ENCODE results near the gene TNFRSF13B. TPM values are rescaled to one million over a fixed set of nuclear protein-coding genes. Genes with fewer than 3 reads are reported as not detected.

Gene TNFRSF13B
- total RNA-seq, 1 experiment from 2014 or later: not detected

DNA sequence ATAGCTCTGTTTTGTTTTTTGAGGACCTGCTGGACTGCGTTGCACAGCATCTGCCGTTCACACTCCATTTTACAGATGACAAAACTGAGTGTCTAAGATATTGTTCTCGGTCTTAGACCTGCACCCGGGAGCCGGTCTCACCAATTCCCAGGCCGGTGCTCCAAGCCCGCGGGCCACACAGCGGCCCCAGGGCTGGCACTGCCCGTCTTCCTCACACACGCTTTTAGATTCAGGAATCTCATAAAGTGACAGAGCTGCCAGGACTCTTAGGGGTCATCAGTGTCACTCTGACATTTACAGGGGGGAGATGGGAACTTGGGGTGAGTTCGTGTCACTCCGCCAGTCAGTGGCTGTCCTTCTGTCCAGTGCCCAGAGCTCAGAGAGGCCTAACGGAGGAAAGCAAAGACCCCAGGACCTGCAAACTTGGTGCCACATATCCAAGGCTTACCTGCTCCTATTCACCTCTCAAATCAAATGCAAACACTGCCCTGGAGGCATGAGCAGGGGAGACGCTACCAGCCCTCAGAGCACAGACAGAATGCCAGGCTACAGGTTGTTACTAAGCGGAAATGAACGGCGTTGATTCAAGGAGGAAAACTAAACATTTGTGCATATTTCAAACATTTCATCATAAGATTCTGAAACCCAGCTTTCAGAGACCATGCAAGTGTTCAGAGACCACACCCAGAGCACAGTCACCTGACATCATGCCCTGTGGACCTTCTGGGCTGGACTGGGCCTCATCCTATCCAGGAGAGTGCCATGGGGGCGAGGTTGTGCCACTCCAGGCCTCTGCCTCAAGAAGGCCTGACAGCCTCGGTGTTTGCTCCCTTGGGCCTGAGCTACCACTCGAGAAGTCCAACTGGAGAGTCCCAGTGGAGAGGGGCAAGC lies 29.5 kb downstream of the TNFRSF13B start:
- no peaks in the 10 kb centered on the region for H3F3A ChIP-seq (ENCODE audit: low read length, unreplicated experiment)
- no peaks in the 10 kb centered on the region for H3K9me2 ChIP-seq (replicated peaks; ENCODE audit: low read length)
- ChIA-PET POLR2A (ENCODE audit: unreplicated experiment) (no interaction called here), CTCF (no interaction called here)
- H3K27me3 ChIP-seq (ENCODE audit: low read length): no peaks in the 10 kb centered on the region
- intact Hi-C loops (cut with micrococcal nuclease): no loop called here
- H3K4me2 ChIP-seq (ENCODE audit: low read length): peak overlapping the region; percentile 19
- no peaks in the 10 kb centered on the region for H3K36me3 ChIP-seq (ENCODE audit: low read depth, low read length)
- no peaks in the 10 kb centered on the region for H3K79me2 ChIP-seq (ENCODE audit: low read length)
- H2AFZ ChIP-seq (ENCODE audit: low read length): peak overlapping the region; percentile 29; the same call in 1 of the 2 replicates
- H3K4me3 ChIP-seq (ENCODE audit: low read length): no peak overlapping the region
- ATAC-seq: peak; percentile 91
- no peaks in the 10 kb centered on the region for H3K9me3 ChIP-seq (ENCODE audit: low read length)
- H3K4me1 ChIP-seq (ENCODE audit: insufficient read depth, low read length): peaks cover 32% of the 10 kb centered on the region
- H4K20me1 ChIP-seq (ENCODE audit: low read length): no peaks in the 10 kb centered on the region
- DNase-seq: peak; percentile 96
- TSS peak; percentile 64 for BruUV-seq (replicated peaks)
- H3K9ac ChIP-seq (ENCODE audit: low read length): peak overlapping the region; percentile 4; the same call in 1 of the 2 replicates
- TF ChIP-seq, protein P1, sequence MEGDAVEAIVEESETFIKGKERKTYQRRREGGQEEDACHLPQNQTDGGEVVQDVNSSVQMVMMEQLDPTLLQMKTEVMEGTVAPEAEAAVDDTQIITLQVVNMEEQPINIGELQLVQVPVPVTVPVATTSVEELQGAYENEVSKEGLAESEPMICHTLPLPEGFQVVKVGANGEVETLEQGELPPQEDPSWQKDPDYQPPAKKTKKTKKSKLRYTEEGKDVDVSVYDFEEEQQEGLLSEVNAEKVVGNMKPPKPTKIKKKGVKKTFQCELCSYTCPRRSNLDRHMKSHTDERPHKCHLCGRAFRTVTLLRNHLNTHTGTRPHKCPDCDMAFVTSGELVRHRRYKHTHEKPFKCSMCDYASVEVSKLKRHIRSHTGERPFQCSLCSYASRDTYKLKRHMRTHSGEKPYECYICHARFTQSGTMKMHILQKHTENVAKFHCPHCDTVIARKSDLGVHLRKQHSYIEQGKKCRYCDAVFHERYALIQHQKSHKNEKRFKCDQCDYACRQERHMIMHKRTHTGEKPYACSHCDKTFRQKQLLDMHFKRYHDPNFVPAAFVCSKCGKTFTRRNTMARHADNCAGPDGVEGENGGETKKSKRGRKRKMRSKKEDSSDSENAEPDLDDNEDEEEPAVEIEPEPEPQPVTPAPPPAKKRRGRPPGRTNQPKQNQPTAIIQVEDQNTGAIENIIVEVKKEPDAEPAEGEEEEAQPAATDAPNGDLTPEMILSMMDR (conservative IDR thresholded peaks at IDR 0.05; ENCODE audit: low read depth, low read length): no peak
- TF ChIP-seq EZH2 (IDR thresholded peaks at IDR 0.05; ENCODE audit: low read length, unreplicated experiment) (no peak), EZH2phosphoT487 (IDR thresholded peaks at IDR 0.05; ENCODE audit: borderline replicate concordance, low read length) (no peak)
- peak overlapping the region; percentile 68 for H3K27ac ChIP-seq (ENCODE audit: low read length)

DNA sequence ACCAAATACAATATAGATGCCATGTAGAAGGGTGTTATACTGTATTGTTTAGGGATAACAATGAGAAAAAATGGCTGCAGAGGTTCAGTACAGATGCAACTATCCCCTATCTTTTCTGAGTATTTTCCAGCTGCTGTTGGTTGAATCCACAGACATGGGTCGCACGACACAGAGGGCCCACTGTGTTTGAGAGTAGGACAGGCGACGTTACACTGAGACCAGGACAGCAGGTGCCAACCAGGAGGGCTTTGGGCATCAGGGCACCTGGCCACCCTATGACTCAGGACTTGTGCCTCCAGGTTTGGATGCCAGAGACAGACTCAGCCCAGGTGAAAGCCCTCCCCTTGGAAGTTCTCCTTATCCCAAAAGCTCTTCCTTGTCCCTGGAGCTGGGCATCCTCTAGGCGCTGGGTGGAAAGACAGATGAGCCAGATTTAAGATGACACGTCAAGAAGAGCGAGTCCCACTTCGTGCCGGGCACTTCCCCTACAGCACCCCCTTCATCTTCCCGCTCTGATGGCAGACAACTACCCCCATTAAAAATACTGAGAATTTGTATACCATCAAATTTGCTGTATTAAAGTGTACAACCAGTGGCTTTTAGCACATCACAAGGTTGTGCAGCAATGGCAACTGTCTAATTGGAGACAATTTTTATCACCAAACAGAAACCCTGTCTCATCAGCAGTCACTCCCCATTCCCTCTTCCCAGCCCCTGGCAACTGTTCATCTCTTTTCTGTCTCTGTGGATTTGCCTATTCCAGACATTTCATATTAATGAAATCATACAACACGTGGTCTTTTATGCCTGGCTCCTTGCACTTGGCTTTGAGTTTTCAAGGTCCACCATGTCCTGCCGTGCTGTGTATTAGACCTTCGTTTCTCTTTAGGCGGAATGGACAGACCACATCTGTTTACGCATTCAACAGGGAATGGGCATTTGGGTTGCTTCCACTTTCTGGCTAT lies 30.6 kb downstream of the TNFRSF13B start:
- no peak overlapping the region for H2AFZ ChIP-seq (ENCODE audit: low read length)
- CTCF ChIA-PET: no interaction called here
- H3K27me3 ChIP-seq (ENCODE audit: low read length): no peaks in the 10 kb centered on the region
- no peak overlapping the region for H3K9ac ChIP-seq (ENCODE audit: low read length)
- ATAC-seq: no peak
- no peaks in the 10 kb centered on the region for H3K79me2 ChIP-seq (ENCODE audit: low read length)
- peak overlapping the region; percentile 68 for H3K27ac ChIP-seq (ENCODE audit: low read length)
- no peak overlapping the region for H3K4me3 ChIP-seq (ENCODE audit: low read length)
- H3K4me2 ChIP-seq (ENCODE audit: low read length): no peak overlapping the region
- H3K9me2 ChIP-seq (replicated peaks; ENCODE audit: low read length): no peaks in the 10 kb centered on the region
- peaks cover 27% of the 10 kb centered on the region for H3K4me1 ChIP-seq (ENCODE audit: insufficient read depth, low read length)
- TF ChIP-seq, protein P1 (conservative IDR thresholded peaks at IDR 0.05; ENCODE audit: low read depth, low read length): no peak
- TF ChIP-seq EZH2 (IDR thresholded peaks at IDR 0.05; ENCODE audit: low read length, unreplicated experiment) (no peak), EZH2phosphoT487 (IDR thresholded peaks at IDR 0.05; ENCODE audit: borderline replicate concordance, low read length) (no peak)
- intact Hi-C loops (cut with micrococcal nuclease): no loop called here
- POLR2A ChIA-PET (ENCODE audit: unreplicated experiment): no interaction called here
- no TSS peak for BruUV-seq (replicated peaks)
- H3F3A ChIP-seq (ENCODE audit: low read length, unreplicated experiment): no peaks in the 10 kb centered on the region
- no peaks in the 10 kb centered on the region for H3K9me3 ChIP-seq (ENCODE audit: low read length)
- no peaks in the 10 kb centered on the region for H3K36me3 ChIP-seq (ENCODE audit: low read depth, low read length)
- peak; percentile 73 for DNase-seq
- no peaks in the 10 kb centered on the region for H4K20me1 ChIP-seq (ENCODE audit: low read length)
